Suppressor macrophage treated with lipopolysaccharide for 1 hour (primary cell): ENCODE measurements around the gene ZBP1.

Experiments
- DNase-seq, 3 donors: peaks; one replicate each; pipeline ENCODE4 v3.0.0-alpha.2; 2020 to 2022

ZBP1 gene

DNA sequence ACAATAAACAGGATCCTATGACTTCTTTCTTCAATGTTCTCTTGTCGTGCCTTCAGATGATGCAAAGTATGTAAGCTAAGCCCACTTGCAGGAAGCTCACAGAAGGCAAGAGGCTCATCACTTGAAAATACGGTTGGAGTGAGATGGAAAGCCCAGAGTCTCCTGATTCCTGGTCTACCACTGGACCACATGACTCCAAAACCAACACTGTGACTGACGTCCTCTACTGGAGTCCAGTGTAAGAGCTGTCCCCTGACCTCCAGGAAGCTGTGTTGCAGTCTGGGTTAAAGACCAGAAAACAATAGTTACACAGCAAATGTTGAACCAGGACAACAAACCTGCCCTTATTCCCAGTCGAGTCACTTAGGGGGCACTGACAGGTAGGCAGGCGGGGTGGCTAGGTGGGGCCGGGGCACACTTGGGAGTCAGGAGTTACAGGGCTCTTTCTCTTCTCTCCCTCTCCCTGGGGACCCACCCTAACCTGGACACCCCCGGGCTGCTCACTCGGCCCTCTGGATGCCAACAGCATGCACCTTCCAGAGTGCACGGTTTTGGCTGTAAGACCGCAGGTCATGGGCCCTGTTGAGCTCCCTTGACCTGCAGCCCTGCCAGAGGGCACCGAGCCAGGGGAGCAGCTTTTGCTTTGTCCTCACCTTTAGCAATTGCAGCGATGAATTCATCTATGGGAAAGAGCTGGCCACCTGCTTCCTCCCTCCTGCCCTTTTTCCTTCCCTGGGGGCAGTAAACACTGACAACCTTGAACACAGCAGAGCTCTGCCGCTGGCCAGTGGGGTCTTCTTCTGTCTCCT, 51.9 kb downstream of the ZBP1 start:
- no peak for DNase-seq

DNA sequence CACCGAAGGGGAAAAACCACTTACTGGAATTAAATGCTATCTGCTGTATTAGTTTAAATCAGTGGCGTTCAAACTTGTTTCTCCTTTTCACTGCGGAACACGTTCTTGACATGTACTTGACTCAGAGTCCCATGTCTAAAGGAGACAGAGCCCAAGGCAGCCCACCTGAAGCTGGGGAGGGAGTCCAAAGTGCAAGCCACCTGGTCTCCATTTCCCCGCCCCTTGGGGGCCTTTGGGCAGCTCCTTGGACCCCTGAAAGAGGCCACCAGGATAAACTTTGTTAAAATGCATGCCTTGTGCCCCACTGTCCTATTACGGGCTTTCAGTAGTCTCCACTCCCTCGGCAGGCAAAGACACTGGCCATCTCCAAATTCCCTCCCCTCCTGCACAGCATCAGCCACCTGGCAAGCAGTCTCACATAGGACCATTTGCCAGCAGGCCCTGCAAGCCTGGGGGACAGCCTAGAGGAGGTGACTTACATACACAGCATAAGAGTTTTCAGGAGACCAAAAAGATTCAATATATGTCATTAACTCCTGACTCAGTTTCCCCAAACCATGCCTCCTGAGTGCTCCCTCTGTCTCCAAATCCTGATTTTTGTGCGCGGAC, 52.7 kb downstream of the ZBP1 start:
- DNase-seq, result no peak

DNA sequence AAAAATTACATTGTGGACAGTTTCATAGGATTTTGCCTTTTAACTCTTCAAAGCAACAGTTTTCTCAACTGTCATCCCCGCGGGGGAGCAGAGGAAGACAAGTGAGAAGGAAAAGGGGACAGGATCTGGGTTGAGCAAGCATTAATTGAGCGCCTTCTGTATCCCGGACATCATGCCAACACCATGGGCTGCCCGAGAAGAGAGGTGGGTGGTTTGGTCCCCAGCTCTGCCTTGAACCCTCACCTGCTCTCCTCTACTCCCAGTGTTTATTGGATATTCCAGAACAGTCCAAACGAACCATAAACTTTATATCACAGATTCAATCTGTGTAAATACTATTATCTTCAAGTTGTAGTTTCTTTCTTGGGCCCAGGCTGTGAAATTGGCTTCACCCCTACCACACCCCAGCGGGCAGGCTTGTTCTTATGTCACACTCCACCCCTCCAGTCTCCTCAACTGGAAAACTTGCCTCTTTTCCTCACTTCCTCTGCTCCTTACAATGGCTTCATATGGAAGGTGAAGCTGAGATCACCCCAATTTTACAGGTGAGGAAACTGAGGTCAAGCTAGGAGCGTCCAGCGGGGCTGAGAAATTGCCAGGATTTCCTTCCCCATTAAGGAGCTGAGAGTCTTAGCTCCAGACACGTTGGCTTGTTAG, 53.3 kb downstream of the ZBP1 start:
- no peak for DNase-seq

DNA sequence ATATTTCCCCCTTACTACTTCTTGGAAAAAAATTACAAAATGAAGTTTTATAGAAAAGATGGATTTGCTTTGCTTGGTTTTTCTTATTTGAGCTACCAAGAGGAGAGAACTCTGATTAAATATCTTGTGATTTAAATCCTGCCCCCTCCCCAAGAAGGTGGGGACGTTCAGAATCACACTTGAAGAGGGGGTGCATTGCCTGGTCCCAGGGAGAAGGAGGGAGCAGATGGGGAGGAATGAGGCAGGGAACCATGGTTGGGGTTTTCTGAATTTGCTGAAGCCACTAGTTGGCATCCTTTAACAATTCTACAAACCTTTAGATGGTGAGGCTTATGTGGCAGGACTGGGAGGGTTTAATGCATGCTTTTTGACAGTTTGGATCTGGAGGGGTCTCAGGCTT, 53.8 kb downstream of the ZBP1 start:
- no peak for DNase-seq

DNA sequence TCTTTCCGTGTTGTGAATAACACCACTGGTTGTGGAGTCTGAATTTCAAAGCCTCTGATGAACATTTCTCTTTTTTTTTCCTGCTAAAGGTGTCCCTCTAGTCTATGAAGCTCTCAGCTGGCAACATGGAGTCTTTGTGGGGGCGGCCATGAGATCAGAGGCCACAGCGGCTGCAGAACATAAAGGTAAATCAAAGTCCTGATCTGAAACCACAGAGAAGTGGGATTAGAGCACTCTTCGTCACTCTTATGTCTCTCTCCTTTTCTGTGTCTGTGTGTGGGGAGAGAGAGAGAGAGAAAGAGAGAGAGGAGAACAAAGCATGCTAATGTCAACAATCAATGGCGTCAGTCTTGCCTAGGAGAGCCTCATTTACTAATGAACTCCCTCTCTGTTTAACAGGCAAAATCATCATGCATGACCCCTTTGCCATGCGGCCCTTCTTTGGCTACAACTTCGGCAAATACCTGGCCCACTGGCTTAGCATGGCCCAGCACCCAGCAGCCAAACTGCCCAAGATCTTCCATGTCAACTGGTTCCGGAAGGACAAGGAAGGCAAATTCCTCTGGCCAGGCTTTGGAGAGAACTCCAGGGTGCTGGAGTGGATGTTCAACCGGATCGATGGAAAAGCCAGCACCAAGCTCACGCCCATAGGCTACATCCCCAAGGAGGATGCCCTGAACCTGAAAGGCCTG, 55.1 kb downstream of the ZBP1 start:
- DNase-seq, result no peak

DNA sequence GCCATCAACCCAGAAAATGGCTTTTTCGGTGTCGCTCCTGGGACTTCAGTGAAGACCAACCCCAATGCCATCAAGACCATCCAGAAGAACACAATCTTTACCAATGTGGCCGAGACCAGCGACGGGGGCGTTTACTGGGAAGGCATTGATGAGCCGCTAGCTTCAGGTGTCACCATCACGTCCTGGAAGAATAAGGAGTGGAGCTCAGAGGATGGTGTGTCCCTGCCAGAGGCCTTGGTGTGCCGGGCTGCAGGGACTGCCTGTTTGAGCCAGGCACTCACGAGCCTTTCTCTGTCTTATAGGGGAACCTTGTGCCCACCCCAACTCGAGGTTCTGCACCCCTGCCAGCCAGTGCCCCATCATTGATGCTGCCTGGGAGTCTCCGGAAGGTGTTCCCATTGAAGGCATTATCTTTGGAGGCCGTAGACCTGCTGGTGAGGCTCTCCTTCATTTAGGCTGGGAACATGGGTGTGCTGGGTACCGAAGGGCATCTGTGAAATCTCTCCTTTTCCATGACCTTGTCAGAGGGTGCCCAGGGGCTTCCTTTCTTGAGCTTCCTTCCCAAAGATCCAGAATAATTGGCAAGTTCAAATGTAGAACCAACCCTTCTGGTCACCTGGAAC, 55.9 kb downstream of the ZBP1 start:
- DNase-seq, result no peak

DNA sequence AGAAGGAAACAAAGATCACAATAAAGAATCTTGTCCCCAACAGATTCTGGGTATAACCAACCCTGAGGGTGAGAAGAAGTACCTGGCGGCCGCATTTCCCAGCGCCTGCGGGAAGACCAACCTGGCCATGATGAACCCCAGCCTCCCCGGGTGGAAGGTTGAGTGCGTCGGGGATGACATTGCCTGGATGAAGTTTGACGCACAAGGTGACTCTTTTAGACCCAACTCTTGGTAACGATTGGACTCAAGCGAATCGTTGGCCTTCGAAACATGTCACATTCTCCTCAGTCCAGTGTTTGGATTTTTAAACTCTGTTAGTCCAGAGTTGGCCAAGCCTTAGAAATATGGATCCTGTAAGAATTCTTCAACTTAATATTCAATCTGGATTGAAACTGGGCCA, 56.7 kb downstream of the ZBP1 start:
- no peak for DNase-seq

DNA sequence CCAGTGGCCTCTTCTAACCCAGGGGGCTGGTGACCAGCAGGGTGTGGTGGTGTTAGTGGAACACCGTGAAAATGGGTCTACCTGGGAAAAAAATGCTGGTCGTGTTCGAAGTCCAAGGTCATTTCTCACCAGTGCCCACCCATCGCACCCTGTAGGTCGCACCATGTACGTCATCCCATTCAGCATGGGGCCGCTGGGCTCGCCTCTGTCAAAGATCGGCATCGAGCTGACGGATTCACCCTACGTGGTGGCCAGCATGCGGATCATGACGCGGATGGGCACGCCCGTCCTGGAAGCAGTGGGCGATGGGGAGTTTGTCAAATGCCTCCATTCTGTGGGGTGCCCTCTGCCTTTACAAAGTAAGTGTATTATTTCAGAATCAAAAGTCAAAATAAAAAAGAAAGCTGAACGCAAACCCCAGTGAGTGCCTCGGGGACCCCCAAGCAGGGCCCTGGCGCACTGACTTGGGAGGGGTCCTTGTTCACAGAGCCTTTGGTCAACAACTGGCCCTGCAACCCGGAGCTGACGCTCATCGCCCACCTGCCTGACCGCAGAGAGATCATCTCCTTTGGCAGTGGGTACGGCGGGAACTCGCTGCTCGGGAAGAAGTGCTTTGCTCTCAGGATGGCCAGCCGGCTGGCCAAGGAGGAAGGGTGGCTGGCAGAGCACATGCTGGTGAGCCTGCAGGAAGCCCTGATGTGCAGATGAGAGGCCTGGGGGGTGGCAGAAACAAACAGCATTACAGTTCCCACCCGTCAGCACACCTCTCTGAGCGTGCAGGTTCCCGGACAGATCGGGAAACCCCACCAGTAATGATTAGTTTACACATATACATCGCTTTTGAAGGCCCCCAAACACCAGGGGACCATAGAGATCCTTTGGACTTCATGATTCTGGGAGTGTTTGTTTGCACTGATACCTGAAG, 57.4 kb downstream of the ZBP1 start:
- DNase-seq, result no peak

DNA sequence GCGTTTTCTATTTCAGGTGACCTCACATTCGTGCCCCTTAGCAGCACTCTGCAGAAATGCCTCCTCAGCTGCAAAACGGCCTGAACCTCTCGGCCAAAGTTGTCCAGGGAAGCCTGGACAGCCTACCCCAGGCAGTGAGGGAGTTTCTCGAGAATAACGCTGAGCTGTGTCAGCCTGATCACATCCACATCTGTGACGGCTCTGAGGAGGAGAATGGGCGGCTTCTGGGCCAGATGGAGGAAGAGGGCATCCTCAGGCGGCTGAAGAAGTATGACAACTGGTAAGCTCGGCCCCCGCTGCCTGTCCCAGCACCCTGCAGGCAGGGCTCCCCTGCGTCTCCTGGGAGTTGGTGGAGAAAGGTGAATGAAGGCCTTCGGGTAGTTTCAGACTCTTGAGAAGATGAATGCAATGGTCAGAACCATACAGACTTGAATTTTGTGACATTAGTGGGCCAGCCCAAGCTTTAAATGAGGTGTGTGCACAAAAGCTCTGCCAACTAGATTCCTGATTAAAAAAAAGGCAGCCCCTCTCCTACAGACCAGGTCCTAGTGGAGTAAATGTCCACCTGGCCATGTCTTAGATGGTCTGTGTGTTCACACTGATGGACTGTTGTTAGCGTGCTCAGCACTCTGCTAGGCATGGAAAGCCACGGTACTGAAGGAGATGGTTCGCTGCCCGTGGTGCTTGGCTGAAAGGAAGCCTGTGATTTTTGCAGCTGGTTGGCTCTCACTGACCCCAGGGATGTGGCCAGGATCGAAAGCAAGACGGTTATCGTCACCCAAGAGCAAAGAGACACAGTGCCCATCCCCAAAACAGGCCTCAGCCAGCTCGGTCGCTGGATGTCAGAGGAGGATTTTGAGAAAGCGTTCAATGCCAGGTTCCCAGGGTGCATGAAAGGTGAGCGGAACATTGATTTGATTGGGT, 58.6 kb downstream of the ZBP1 start:
- DNase-seq, result no peak

DNA sequence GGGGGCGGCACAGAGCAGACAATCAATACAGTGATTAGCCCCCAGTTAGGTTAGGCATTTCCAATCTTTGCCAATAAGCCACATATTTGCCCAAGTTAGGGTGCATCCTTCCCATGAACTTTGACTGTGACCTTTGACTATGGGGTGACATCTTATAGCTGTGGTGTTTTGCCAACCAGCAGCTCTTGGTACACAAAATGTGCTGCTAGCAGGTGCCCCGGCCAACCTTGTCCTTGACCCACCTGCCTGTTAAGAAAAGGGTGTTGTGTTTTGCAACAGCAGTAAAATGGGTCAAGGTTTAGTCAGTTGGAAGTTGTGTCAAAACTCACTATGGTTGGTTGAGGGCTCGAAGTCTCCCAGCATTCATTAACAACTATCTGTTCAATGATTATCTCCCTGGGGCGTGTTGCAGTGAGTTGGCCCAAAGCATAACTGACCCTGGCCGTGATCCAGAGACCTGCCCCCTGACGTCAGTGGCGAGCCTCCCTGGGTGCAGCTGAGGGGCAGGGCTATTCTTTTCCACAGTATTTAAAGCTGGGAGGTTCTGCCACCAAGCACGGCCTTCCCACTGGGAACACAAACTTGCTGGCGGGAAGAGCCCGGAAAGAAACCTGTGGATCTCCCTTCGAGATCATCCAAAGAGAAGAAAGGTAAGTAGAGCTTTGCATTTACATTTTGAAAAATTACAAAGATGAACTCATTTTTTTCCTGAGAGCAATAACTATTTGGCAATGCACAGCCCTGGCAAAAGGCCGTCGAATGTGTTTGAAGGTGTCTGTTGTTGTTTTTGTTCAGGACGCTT, 59.5 kb downstream of the ZBP1 start, which contains the start of gene PCK1:
PCK1 (plus strand) TSS at position 557 of the 802 bp plus-strand sequence. CDS start 302 bp downstream, outside the sequence.
- DNase-seq, result no peak

DNA sequence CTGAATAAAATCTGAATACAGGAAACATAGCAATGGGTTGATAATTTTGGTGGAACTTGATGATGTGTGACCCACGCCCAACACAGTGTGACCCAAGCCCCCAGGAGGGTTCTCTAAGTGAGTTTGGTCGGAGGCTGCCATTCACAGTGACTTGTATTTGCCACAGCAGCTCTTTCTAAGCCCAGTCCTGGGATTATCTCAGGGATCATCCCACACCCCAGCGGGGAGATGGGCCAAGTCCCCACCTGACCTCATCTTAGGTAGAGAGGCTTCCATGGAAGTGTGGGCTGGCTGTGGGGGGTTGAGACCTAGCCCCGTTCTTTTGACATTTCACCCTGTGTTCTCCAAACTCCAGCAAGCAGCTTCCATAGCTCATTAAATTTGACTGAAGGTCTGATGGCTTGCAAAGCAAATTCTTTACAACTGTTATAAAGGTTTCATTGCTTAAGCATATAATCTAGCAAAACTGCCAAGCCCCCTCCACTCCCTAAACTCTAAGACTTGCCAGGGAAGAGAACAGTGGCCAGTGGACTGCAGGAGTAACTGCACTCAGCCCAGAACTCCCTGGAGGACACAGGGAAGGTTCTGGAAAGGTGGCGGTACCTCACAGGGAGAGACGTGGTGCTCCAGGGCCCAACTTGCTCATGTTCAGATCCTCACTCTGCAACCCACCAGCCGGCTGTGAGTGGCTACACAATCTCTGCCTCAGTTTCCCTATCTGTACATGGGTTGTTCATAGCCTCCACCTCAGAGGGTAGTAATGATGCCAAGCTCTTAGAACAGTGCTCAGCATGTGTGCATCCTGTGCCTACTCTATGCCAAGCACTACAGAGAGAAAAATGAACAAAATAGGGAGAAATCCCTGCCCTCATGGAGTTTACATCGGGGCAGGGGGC, 60.3 kb downstream of the ZBP1 start:
- DNase-seq, result no peak

DNA sequence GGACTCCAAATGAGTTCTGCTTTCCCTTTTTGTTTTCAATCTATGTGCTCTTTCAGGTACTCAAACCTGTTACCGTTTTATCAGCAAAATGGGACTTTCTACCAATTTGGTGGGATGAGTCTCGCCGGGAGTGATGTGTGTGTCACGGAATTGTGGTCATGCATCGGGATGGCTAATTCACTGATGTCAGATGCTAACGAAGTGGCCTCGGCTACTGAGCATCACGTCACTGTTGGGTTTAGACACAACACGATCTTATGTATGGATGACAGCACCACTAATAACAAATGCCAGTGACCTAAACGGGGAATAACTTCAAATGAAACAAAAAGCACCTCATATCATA, 61.0 kb downstream of the ZBP1 start:
- DNase-seq, result no peak

DNA sequence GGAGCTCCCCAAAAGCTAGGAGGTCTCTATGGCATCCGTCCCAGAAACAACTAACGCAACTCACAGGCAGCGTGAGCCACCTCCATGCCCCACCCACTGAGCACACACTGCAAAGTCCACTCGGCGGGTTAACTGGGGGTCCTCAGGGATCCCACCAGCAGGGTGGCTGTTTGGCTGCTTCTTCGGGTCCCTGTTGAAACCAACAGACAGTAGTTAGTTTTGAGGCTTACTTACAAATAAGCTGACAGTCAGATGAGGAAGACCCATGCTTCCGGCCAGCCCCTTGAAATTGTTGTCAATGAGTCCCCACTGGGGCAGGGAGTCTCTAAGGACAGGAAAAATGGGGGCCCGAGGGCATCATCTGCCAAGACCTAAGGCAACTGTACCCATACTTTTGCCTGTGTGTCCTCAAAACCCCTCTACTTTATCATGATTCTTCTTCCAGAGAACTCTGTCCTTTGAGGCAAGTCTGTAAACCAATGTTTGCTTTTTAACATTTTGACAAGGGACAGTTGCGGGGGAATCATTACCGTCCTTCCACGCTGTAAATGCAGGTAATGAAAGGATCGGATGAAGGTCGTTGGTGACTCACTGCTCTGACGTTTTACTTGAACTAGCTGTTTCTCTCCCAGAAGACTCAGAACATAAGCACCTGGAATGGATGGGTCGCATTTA, 61.5 kb downstream of the ZBP1 start:
- DNase-seq, result no peak

DNA sequence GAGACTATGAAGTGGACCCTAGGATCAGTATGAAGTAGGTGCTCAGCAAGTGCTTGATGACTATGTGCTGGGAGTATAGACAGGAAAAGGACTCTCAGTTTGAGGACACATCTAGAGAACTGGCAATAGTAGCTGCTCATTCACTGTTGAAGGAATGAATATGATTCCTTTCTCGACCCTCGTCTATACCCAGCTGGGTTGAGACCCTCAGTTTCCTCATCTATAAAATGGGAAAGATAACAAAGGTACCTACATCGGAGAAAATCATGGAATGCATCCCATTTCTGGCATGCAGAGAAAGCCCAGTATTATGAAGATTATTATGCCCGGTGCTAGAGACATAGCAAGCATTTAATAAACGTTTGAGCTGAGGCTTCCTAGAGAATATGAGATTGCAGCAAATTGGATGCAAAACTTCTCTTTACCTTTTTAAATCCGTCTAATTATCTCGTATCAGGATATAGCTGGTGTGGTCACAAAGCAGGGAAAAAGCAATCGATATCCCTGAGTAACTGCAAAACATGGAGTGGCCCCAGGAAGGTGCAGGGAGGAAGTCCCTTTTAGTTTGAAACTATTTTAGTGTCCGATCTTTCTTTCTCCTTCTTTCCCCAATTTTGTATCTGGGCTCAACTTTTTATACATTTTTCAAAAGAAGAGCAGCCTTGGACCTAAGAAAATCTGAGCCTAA, 62.2 kb downstream of the ZBP1 start:
- no peak for DNase-seq

DNA sequence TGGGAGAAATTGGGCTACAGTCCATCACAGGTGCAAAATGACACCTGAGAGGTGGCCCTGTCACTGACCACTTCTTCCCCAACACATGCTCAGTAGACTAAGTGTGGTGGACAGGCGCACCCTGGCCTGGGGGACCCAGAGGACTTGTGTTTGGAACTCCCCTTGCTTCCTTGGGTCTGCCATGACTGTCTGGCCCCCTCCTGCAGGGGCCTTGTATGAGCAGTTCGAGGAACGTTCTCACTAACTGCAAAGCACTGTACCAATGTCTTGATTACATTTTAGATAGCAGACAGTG, 63.3 kb downstream of the ZBP1 start:
- DNase-seq, result no peak

DNA sequence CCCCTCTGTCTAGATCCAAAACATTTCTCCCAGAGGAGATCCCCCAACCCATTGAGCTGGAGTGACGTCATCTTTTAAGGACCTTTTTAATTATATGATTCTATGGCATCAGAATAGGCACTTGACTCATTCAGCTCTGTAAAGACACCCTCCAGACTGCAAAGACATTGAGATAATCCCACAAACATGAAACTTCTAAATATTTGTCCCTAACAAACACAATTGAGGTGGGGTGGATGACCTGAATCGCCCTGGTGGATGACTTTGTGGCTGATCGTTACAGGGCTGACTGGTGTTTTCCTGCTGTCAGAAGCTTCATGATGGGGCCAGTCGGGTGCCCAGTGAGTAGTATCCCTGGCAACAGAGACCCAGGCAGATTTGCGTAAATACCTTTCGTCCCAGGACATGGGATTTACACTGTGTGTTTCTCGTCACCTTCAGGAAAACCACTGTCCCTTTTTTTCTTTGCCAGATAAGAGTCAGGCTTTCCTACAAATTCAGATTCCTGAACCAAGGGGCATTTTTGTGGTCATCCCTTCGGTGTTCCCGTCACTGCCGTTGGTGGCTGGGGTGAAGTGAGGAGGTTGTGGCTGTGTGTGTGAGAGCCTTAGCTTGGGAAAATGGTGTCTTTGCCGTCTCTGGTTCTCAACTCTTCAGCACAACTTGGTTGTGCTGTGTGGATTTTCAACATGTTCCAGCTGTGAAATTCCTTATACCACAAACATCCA, 64.6 kb downstream of the ZBP1 start:
- no peak for DNase-seq
